ENCODE measurements around the gene ATR. TPM values are rescaled to one million over a fixed set of nuclear protein-coding genes. Genes with fewer than 3 reads are reported as not detected.

The ATR gene
- total RNA-seq, 3 donors from 2014 or later (not counting 1 experiment from before 2014, with no cell fraction given), result 39.9 to 47.9 (median 45.8) TPM

DNA sequence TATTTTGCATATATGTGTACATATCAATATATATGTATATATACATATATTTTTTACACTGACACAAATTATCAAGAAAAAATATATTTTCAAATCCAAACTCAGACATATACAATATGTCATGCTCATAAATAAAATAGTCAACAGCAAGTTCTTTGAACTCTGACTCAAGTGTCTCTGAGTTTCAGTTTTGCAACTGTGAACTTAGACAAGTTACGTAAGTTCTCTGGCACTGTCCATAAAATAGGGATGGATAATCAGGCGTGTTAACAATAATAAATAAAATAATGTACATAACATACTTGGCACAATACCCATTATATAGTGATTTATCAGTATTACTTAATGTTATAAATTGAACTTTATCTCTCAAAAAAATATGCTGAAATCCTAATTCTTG lies 118.6 kb downstream of the ATR start:
- no peaks in the 10 kb centered on the region for H3K27me3 ChIP-seq (ENCODE audit: control insufficient read depth, insufficient read depth, low read length)
- H3K36me3 ChIP-seq (ENCODE audit: control insufficient read depth, insufficient read depth, low read length), result peaks cover 54% of the 10 kb centered on the region
- Mint-ChIP-seq H3K9me3 (no peaks in the 10 kb centered on the region), H3K27ac (no peak overlapping the region), H3K36me3 (no peaks in the 10 kb centered on the region), H3K4me3 (no peak overlapping the region), H3K4me1 (peaks cover 0 to 4% of the 10 kb centered on the region in 2 donors), H3K27me3 (ENCODE audit: low read depth in 2 of 2) (no peaks in the 10 kb centered on the region)
- ATAC-seq (no peak), DNase-seq (no peak)
- intact Hi-C loops (cut with micrococcal nuclease), result no loop called here
- no CpG with 5 or more reads among the region's 2 CpGs for WGBS (ENCODE audit: insufficient coverage)
- H3K4me1 ChIP-seq (ENCODE audit: control insufficient read depth, insufficient read depth, low read length), result no peaks in the 10 kb centered on the region
- H3K9me3 ChIP-seq (ENCODE audit: control insufficient read depth, insufficient read depth, low read length), result no peaks in the 10 kb centered on the region
- no peak overlapping the region for H3K4me3 ChIP-seq (ENCODE audit: low read length)
- TF ChIP-seq CTCF (IDR thresholded peaks at IDR 0.05), result no peak
- no peak overlapping the region for H3K27ac ChIP-seq (ENCODE audit: low read length)

DNA sequence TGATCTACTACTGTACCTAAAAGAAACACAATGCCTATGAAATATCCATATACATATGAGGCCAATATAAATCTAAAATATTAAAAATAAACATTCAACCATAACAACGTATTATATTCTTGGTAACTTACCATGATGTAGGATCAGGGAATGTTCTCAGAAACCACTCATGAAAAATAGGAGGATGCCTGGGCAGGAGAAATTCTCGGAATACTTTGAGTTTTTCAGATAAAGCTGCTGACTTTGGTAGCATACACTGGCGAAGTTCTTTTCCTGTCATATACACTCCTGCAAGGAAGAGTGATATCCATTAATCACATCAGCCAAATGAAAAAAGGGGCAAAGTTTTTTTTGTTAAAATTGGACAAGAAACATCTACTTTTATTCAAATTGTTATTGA lies 119.4 kb downstream of the ATR start:
- intact Hi-C loops (cut with micrococcal nuclease), result no loop called here
- Mint-ChIP-seq H3K36me3 (no peaks in the 10 kb centered on the region), H3K9me3 (no peaks in the 10 kb centered on the region), H3K27me3 (ENCODE audit: low read depth in 2 of 2) (no peaks in the 10 kb centered on the region), H3K4me1 (no peaks in the 10 kb centered on the region), H3K27ac (no peak overlapping the region), H3K4me3 (no peak overlapping the region)
- Histone ChIP-seq H3K4me1 (ENCODE audit: control insufficient read depth, insufficient read depth, low read length) (no peaks in the 10 kb centered on the region), H3K9me3 (ENCODE audit: control insufficient read depth, insufficient read depth, low read length) (no peaks in the 10 kb centered on the region), H3K36me3 (ENCODE audit: control insufficient read depth, insufficient read depth, low read length) (peaks cover 54% of the 10 kb centered on the region), H3K27ac (ENCODE audit: low read length) (no peak overlapping the region), H3K27me3 (ENCODE audit: control insufficient read depth, insufficient read depth, low read length) (no peaks in the 10 kb centered on the region), H3K4me3 (ENCODE audit: low read length) (no peak overlapping the region)
- no peak for TF ChIP-seq CTCF (IDR thresholded peaks at IDR 0.05)
- DNase-seq (no peak), ATAC-seq (no peak)
- 92% methylated on average over 2 of the region's 3 CpGs for WGBS (ENCODE audit: insufficient coverage)

GRCh38 chr3:142450881-142451280 lies 127.7 kb downstream of the ATR start:
- no peak overlapping the region for H3K4me3 ChIP-seq (ENCODE audit: low read length)
- no peaks in the 10 kb centered on the region for H3K4me1 ChIP-seq (ENCODE audit: control insufficient read depth, insufficient read depth, low read length)
- H3K4me1 Mint-ChIP-seq, result peaks cover 25 to 26% of the 10 kb centered on the region in 2 donors
- no peaks in the 10 kb centered on the region for H3K9me3 Mint-ChIP-seq
- no peaks in the 10 kb centered on the region for H3K27me3 ChIP-seq (ENCODE audit: control insufficient read depth, insufficient read depth, low read length)
- no peak overlapping the region for H3K4me3 Mint-ChIP-seq
- no peak overlapping the region for H3K27ac ChIP-seq (ENCODE audit: low read length)
- H3K27me3 Mint-ChIP-seq (ENCODE audit: low read depth in 2 of 2), result no peaks in the 10 kb centered on the region
- TF ChIP-seq CTCF (IDR thresholded peaks at IDR 0.05), result no peak
- peaks cover 18% of the 10 kb centered on the region for H3K36me3 ChIP-seq (ENCODE audit: control insufficient read depth, insufficient read depth, low read length)
- DNase-seq, result no peak
- ATAC-seq, result no peak
- peaks cover 7% of the 10 kb centered on the region for H3K36me3 Mint-ChIP-seq
- H3K9me3 ChIP-seq (ENCODE audit: control insufficient read depth, insufficient read depth, low read length), result no peaks in the 10 kb centered on the region
- 96% methylated on average over 5 of the region's 5 CpGs for WGBS (ENCODE audit: insufficient coverage)
- H3K27ac Mint-ChIP-seq, result no peak overlapping the region
- intact Hi-C loops (cut with micrococcal nuclease), result no loop called here

DNA sequence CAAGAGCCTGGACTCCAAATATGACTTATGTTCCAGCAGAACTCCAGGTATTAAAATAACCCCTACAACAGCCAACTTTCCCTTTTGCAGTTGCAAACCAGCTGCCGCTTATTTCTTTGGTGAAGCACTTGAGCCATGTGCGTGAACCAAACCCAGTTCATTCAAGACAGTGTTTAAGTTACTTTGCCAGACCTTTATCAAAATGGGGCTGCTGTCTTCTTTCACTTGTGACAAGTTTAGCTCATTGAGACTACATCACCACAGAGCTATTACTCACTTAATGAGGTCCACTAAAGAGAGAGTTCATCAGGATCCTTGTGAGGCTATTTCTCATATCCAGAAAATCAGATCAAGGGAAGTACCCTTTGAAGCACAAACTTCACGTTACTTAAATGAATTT lies 128.3 kb downstream of the ATR start:
- peaks cover 32% of the 10 kb centered on the region in 2 donors for H3K4me1 Mint-ChIP-seq
- H3K27me3 Mint-ChIP-seq (ENCODE audit: low read depth in 2 of 2), result no peaks in the 10 kb centered on the region
- no peak for TF ChIP-seq CTCF (IDR thresholded peaks at IDR 0.05)
- Histone ChIP-seq H3K27ac (ENCODE audit: low read length) (no peak overlapping the region), H3K9me3 (ENCODE audit: control insufficient read depth, insufficient read depth, low read length) (no peaks in the 10 kb centered on the region), H3K4me1 (ENCODE audit: control insufficient read depth, insufficient read depth, low read length) (peaks cover 4% of the 10 kb centered on the region), H3K27me3 (ENCODE audit: control insufficient read depth, insufficient read depth, low read length) (no peaks in the 10 kb centered on the region), H3K4me3 (ENCODE audit: low read length) (no peak overlapping the region), H3K36me3 (ENCODE audit: control insufficient read depth, insufficient read depth, low read length) (peaks cover 15% of the 10 kb centered on the region)
- WGBS (ENCODE audit: insufficient coverage), result 97% methylated on average over 3 of the region's 3 CpGs
- no peaks in the 10 kb centered on the region for H3K9me3 Mint-ChIP-seq
- no peak overlapping the region for H3K4me3 Mint-ChIP-seq
- no peak for DNase-seq
- ATAC-seq, result no peak
- H3K36me3 Mint-ChIP-seq, result peaks cover 7% of the 10 kb centered on the region
- H3K27ac Mint-ChIP-seq, result no peak overlapping the region
- intact Hi-C loops (cut with micrococcal nuclease), result no loop called here

Data from natural killer cell (primary cell).